HG03442 (cell line): Measurements from ENCODE around the gene ADGRG1.

Experiments
- ATAC-seq: cut with Tn5 transposase; IDR thresholded peaks from one replicate; pipeline ENCODE4 v1.9.1; 2021; ENCODE audit warnings: mild to moderate bottlenecking, moderate library complexity; ENCODE audit not compliant: unreplicated experiment

ADGRG1 gene

GRCh38 chr16:57604177-57604576 lies 24.3 kb upstream of the ADGRG1 start:
- no peak for ATAC-seq

- no peak for ATAC-seq
Observed at GRCh38 chr16:57606147-57606846, 22.1 kb upstream of the ADGRG1 start.

- no peak for ATAC-seq
Observed at GRCh38 chr16:57606847-57607501, 21.5 kb upstream of the ADGRG1 start.

GRCh38 chr16:57607676-57608461 lies 20.6 kb upstream of the ADGRG1 start:
- no peak for ATAC-seq

- no peak for ATAC-seq
Observed at GRCh38 chr16:57608462-57609113, 19.8 kb upstream of the ADGRG1 start.

GRCh38 chr16:57609541-57610401 lies 18.7 kb upstream of the ADGRG1 start:
- ATAC-seq: peak; percentile 95

GRCh38 chr16:57610611-57611010 lies 17.8 kb upstream of the ADGRG1 start:
- ATAC-seq: no peak

GRCh38 chr16:57611181-57611580 lies 17.2 kb upstream of the ADGRG1 start:
- no peak for ATAC-seq

GRCh38 chr16:57611706-57612105 lies 16.7 kb upstream of the ADGRG1 start:
- no peak for ATAC-seq

- ATAC-seq: no peak
Observed at GRCh38 chr16:57612494-57612893, 15.9 kb upstream of the ADGRG1 start.

GRCh38 chr16:57613514-57613913 lies 14.9 kb upstream of the ADGRG1 start:
- no peak for ATAC-seq

GRCh38 chr16:57614536-57614935 lies 13.9 kb upstream of the ADGRG1 start:
- no peak for ATAC-seq

GRCh38 chr16:57614944-57615343 lies 13.5 kb upstream of the ADGRG1 start:
- ATAC-seq: no peak

- no peak for ATAC-seq
Observed at GRCh38 chr16:57615813-57616212, 12.6 kb upstream of the ADGRG1 start.

- no peak for ATAC-seq
Observed at GRCh38 chr16:57616241-57616640, 12.2 kb upstream of the ADGRG1 start.

GRCh38 chr16:57616876-57617275 lies 11.6 kb upstream of the ADGRG1 start:
- no peak for ATAC-seq

GRCh38 chr16:57617604-57618111 lies 10.8 kb upstream of the ADGRG1 start:
- ATAC-seq: no peak

- no peak for ATAC-seq
Observed at GRCh38 chr16:57618296-57619132, 9.9 kb upstream of the ADGRG1 start.

- ATAC-seq: no peak
Observed at GRCh38 chr16:57619133-57619605, 9.3 kb upstream of the ADGRG1 start.
